IMR-90 (cell line): ENCODE measurements around the gene ATL2.

ENCODE experiments used
- CTCF ChIP-seq: conservative IDR thresholded peaks from 2 replicates; pipeline ENCODE4 v1.5.1; 2012; ENCODE audit warnings: mild to moderate bottlenecking, low read depth, low read length, improper control_type of control experiment
- MAFK ChIP-seq: IDR thresholded peaks from 2 replicates; pipeline ENCODE4 v1.6.1; 2012; ENCODE audit warnings: low read depth, low read length, improper control_type of control experiment
- MAZ ChIP-seq: IDR thresholded peaks from 2 replicates; pipeline ENCODE4 v1.6.1; 2012; ENCODE audit warnings: low read depth, mild to moderate bottlenecking, low read length, improper control_type of control experiment, moderate library complexity, borderline replicate concordance
- POLR2A ChIP-seq: IDR thresholded peaks from 2 replicates; pipeline ENCODE4 v1.6.1; 2012; ENCODE audit warnings: mild to moderate bottlenecking, low read depth, low read length
- RAD21 ChIP-seq: IDR thresholded peaks from 2 replicates; pipeline ENCODE4 v1.6.1; 2012; ENCODE audit warnings: low read length, improper control_type of control experiment

DNA sequence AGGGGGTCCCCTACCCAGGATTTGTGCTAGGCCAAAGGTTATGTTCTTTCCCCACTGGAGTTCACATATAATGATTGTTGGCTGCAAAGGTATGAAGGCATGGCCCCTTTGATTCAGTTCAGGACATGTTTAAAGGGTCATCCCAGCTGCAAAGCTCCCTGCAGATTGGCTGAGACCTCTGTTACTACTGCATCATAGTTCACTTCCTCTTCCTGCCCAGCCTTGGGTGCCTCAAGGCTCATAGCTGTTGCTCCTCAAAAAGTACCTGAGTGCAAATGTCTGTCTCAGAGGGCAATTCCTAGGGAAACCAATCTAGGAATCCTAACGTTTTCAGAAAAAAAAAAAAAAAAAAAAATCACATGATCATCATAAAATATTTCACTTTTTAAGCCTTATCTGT lies 125.1 kb downstream of the ATL2 start:
- TF ChIP-seq MAZ (no peak), CTCF (no peak), MAFK (no peak), POLR2A (no peak), RAD21 (no peak)
